B cell (primary cell): ENCODE data around the gene EXOC6B.

ENCODE experiments used
- EZH2 ChIP-seq: IDR thresholded peaks from 2 replicates; pipeline ENCODE4 v1.6.1; 2012; ENCODE audit warnings: borderline replicate concordance, low read depth, mild to moderate bottlenecking, moderate library complexity, low read length; ENCODE audit not compliant: insufficient read depth, poor library complexity, severe bottlenecking
- TF ChIP-seq, protein P1 (sequence below): fragments of 200-600 bp; IDR thresholded peaks from one replicate; pipeline ENCODE4 v1.8.0; 2022; ENCODE audit warnings: antibody characterized with exemption, mild to moderate bottlenecking

DNA sequence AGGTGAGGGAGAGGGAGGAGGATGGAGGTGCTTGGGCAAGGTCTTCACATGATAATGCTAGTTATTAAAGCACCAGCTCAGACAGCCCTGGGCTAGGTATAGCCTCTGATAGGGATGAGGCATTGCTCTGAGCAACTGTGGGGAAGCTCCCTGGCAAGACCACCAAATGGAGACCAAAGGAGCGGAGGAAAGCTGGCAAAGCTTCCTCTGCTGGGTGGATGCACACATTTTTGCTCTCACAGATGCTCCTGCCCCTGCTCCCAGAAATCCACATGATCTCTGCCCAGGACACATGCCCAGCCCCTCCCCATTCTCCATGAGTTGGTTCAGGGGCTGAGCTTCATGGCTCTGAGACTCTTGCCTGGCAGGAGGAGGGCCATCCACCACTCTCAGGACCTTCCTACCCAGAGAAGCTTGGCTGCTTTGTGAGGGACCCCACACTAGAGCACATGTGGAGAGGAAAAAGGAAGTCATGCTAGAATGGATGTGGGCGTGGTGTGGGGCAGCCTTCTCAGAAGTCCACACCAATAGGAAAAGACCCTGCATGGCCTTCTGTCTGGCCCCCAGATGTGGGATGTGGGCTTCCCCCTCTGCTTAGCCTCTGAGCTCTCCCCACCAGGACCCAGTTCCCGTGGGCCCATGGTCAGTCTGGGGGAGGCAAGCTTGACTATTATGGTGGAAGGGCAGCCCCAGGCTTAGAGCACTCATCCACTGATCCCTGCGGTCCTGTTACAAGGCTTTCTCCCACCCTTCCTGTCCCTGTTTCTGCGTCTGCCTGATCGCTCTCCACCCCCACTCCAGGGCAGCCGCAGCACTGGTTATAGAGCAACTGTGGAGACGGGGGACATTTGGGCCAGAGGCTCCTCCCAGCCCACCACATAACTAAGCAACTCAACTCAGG is 667.7 kb downstream of the EXOC6B start:
- TF ChIP-seq, protein P1, sequence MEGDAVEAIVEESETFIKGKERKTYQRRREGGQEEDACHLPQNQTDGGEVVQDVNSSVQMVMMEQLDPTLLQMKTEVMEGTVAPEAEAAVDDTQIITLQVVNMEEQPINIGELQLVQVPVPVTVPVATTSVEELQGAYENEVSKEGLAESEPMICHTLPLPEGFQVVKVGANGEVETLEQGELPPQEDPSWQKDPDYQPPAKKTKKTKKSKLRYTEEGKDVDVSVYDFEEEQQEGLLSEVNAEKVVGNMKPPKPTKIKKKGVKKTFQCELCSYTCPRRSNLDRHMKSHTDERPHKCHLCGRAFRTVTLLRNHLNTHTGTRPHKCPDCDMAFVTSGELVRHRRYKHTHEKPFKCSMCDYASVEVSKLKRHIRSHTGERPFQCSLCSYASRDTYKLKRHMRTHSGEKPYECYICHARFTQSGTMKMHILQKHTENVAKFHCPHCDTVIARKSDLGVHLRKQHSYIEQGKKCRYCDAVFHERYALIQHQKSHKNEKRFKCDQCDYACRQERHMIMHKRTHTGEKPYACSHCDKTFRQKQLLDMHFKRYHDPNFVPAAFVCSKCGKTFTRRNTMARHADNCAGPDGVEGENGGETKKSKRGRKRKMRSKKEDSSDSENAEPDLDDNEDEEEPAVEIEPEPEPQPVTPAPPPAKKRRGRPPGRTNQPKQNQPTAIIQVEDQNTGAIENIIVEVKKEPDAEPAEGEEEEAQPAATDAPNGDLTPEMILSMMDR: no peak
- no peak for TF ChIP-seq EZH2
